Measurements from ENCODE around the gene MTCH1. TPM values are rescaled to one million over a fixed set of nuclear protein-coding genes. Genes with fewer than 3 reads are reported as not detected.

MTCH1 gene
- total and polyA plus RNA-seq, 4 donors: 120 to 210 (median 157) TPM

DNA sequence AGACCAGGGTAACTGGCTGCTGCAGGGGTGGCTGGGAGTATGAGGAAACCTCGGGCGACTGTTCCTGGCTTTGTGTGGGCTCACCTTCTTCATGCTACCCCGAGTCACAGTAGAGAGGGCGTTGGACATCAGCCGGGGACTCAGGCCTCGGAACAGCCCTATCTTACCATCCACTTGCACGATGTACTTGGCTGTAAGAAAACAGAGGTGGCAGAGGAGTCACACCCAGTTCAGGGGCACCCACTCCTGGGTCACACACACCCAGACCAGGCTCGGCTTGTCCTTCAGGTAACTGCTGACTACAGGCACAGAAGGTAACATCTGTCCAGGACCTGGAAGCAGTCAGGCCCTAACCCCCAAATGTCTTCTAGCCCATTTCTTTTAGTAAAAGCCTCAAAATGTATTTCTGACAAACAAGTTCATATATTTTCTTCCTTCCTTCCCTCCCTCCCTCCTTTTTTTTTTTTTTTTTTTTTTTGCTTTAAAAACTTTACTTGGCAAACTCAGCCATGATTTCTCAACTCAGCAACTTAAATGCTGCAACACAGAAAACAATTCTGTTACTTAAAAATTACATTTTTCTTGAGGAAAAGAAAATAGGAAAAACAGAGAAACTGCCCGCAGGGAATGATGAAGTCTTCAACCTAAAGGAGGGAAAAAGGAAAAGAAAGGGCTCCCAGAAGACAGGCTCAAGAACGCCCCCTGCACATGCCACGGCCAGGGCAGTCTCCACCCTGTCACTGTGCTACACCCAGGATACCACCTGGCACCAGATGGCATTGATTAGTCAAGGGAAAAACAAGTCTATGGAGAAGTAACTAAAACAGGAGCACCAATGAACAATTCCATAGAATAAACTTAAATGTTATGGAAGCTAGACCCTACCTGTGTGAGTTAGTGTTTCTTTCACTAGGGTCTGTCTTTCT is 7.3 kb downstream of the MTCH1 start:
- DNase-seq: peak in 1 of 3 donors; percentile 29
- Histone ChIP-seq H3K27ac (ENCODE audit: low read depth in 1 of 2, low read length in 1 of 2) (peak overlapping the region in 1 of 2 donors; percentile 34), H3K9ac (ENCODE audit: insufficient read depth in 1 of 2, low read length in 2 of 2) (no peak overlapping the region), H3K4me1 (ENCODE audit: control insufficient read depth in 5 of 5, insufficient read depth in 5 of 5, low read length in 5 of 5) (peaks cover 0 to 22% (median 5%) of the 10 kb centered on the region in 5 donors), H3K4me3 (no peak overlapping the region), H3K9me3 (ENCODE audit: control insufficient read depth in 4 of 4, insufficient read depth in 3 of 4, low read length in 3 of 4) (no peaks in the 10 kb centered on the region), H3K36me3 (ENCODE audit: control insufficient read depth in 4 of 4, insufficient read depth in 4 of 4, low read length in 4 of 4) (peaks cover 16 to 51% (median 35%) of the 10 kb centered on the region in 4 donors), H3K27me3 (ENCODE audit: control insufficient read depth in 3 of 3, insufficient read depth in 3 of 3, low read length in 2 of 3) (no peaks in the 10 kb centered on the region)
- ATAC-seq (ENCODE audit: insufficient read depth, low FRiP score): no peak
- TF ChIP-seq, protein P1, sequence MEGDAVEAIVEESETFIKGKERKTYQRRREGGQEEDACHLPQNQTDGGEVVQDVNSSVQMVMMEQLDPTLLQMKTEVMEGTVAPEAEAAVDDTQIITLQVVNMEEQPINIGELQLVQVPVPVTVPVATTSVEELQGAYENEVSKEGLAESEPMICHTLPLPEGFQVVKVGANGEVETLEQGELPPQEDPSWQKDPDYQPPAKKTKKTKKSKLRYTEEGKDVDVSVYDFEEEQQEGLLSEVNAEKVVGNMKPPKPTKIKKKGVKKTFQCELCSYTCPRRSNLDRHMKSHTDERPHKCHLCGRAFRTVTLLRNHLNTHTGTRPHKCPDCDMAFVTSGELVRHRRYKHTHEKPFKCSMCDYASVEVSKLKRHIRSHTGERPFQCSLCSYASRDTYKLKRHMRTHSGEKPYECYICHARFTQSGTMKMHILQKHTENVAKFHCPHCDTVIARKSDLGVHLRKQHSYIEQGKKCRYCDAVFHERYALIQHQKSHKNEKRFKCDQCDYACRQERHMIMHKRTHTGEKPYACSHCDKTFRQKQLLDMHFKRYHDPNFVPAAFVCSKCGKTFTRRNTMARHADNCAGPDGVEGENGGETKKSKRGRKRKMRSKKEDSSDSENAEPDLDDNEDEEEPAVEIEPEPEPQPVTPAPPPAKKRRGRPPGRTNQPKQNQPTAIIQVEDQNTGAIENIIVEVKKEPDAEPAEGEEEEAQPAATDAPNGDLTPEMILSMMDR (IDR thresholded peaks at IDR 0.05; ENCODE audit: control extremely low read depth, extremely low read depth): no peak
- WGBS, 2 donors: 75 to 88% methylated on average over 11 of the region's 11 CpGs

DNA sequence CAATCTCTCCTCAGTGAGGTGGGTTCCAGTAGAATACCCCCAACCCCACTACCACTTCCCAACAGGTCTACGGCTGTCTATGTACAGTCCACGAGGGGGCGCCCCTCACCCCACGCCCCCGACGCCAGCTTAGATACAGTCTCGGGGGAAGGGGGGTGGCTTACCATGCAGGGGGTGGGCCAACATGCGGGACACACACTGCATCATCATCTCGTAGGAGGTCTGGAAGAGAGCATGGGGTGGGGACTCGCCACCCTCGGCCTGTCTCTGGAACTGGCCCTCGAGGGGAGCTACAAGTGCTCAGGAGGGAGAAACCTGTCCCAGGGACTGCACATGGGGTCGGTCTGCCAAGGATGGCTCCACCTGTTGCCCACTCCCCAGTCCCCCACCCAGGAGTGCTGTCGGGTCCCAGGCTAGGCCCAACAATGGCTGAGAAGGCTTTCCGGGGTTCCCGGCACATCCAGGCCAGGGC is 8.5 kb downstream of the MTCH1 start:
- TF ChIP-seq, protein P1 (IDR thresholded peaks at IDR 0.05; ENCODE audit: control extremely low read depth, extremely low read depth): no peak
- Histone ChIP-seq H3K27me3 (ENCODE audit: control insufficient read depth in 3 of 3, insufficient read depth in 3 of 3, low read length in 2 of 3) (no peaks in the 10 kb centered on the region), H3K27ac (ENCODE audit: low read depth in 1 of 2, low read length in 1 of 2) (no peak overlapping the region), H3K4me1 (ENCODE audit: control insufficient read depth in 5 of 5, insufficient read depth in 5 of 5, low read length in 5 of 5) (peaks cover 0 to 18% (median 0%) of the 10 kb centered on the region in 5 donors), H3K36me3 (ENCODE audit: control insufficient read depth in 4 of 4, insufficient read depth in 4 of 4, low read length in 4 of 4) (peaks cover 21 to 60% (median 46%) of the 10 kb centered on the region in 4 donors), H3K9me3 (ENCODE audit: control insufficient read depth in 4 of 4, insufficient read depth in 3 of 4, low read length in 3 of 4) (no peaks in the 10 kb centered on the region), H3K4me3 (no peak overlapping the region), H3K9ac (ENCODE audit: insufficient read depth in 1 of 2, low read length in 2 of 2) (no peak overlapping the region)
- no peak for DNase-seq
- no peak for ATAC-seq (ENCODE audit: insufficient read depth, low FRiP score)
- 82 to 84% methylated on average over 16 of the region's 16 CpGs for WGBS, 2 donors

DNA sequence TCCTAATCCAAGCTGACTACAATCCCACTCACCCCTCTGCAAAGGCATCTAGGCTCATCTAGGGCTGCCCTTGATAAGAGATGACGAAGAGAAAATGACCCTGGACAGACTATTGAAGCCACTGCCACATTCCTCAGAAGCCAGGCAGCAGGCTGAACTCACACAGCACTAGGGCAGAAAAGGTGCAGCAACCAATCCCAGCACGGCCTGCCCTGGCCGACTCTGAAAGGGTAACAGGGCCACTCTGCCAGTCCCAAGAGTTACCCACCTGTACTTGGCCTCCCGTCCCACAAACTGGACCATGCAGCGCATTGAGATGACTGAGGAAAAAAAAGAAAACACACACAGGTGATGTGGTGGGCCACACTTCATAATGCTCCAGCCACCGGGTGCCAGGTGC is 9.1 kb downstream of the MTCH1 start:
- H3K4me3 ChIP-seq: no peak overlapping the region
- no peak overlapping the region for H3K27ac ChIP-seq (ENCODE audit: low read depth in 1 of 2, low read length in 1 of 2)
- peaks cover 23 to 66% (median 49%) of the 10 kb centered on the region in 4 donors for H3K36me3 ChIP-seq (ENCODE audit: control insufficient read depth in 4 of 4, insufficient read depth in 4 of 4, low read length in 4 of 4)
- ATAC-seq (ENCODE audit: insufficient read depth, low FRiP score): no peak
- 94 to 96% methylated on average over 6 of the region's 6 CpGs for WGBS, 2 donors
- DNase-seq: no peak
- no peaks in the 10 kb centered on the region for H3K9me3 ChIP-seq (ENCODE audit: control insufficient read depth in 4 of 4, insufficient read depth in 3 of 4, low read length in 3 of 4)
- no peaks in the 10 kb centered on the region for H3K27me3 ChIP-seq (ENCODE audit: control insufficient read depth in 3 of 3, insufficient read depth in 3 of 3, low read length in 2 of 3)
- H3K4me1 ChIP-seq (ENCODE audit: control insufficient read depth in 5 of 5, insufficient read depth in 5 of 5, low read length in 5 of 5): peaks cover 0 to 18% (median 0%) of the 10 kb centered on the region in 5 donors
- no peak overlapping the region for H3K9ac ChIP-seq (ENCODE audit: insufficient read depth in 1 of 2, low read length in 2 of 2)
- TF ChIP-seq, protein P1 (IDR thresholded peaks at IDR 0.05; ENCODE audit: control extremely low read depth, extremely low read depth): no peak
